Keratinocyte (primary cell): ENCODE data around the gene SOWAHC. TPM values are rescaled to one million over a fixed set of nuclear protein-coding genes. Genes with fewer than 3 reads are reported as not detected.

Source experiments
- DNase-seq: peaks from one replicate; pipeline ENCODE4 v3.0.0-alpha.2; 2011; ENCODE audit warnings: low read depth, missing footprints, low spot score
- FAIRE-seq: peaks from 2 replicates; lab custom pipeline; 2011; peaks lifted over from hg19 to GRCh38; lab: Jason Lieb, UNC
- H2AFZ ChIP-seq: 2 replicates; pipeline ENCODE4 v1.6.0; 2012; ENCODE audit warnings: low read length, control low read depth, inconsistent platforms; ENCODE audit not compliant: control insufficient read depth
- H3K27ac ChIP-seq: 2 replicates; pipeline ENCODE4 v1.5.1; 2011; ENCODE audit warnings: low read length; ENCODE audit not compliant: control insufficient read depth, insufficient read depth
- H3K27me3 ChIP-seq: 3 replicates; pipeline ENCODE4 v1.6.0; 2011; ENCODE audit warnings: low read length; ENCODE audit not compliant: control insufficient read depth, insufficient read depth; ENCODE audit errors: extremely low read depth
- H3K36me3 ChIP-seq, 2 experiments: 2 replicates in 1 of 2; 3 replicates in 1 of 2; pipeline ENCODE4 v1.5.1; 2011; ENCODE audit warnings: low read length in 2 of 2, mild to moderate bottlenecking in 1 of 2; ENCODE audit not compliant: control insufficient read depth in 2 of 2, insufficient read depth in 2 of 2; ENCODE audit errors: extremely low read depth in 1 of 2
- H3K4me1 ChIP-seq: 3 replicates; pipeline ENCODE4 v1.5.1; 2011; ENCODE audit warnings: low read length; ENCODE audit not compliant: control insufficient read depth, insufficient read depth; ENCODE audit errors: extremely low read depth
- H3K4me2 ChIP-seq: 3 replicates; pipeline ENCODE4 v1.6.0; 2011; ENCODE audit warnings: low read depth, low read length; ENCODE audit not compliant: control insufficient read depth, insufficient read depth; ENCODE audit errors: extremely low read depth
- H3K4me3 ChIP-seq, 3 experiments: fragments of 200-600 bp in 1 of 3; sonication (generic) in 1 of 3; 2 replicates in 2 of 3; 3 replicates in 1 of 3; pipeline ENCODE4 v1.5.1; 2011 to 2016; ENCODE audit warnings: low read length in 3 of 3, mild to moderate bottlenecking in 3 of 3, control low read depth in 2 of 3, inconsistent platforms in 1 of 3, low read depth in 1 of 3, mixed read lengths in 1 of 3, mixed run types in 1 of 3, moderate library complexity in 1 of 3; ENCODE audit not compliant: control insufficient read depth in 2 of 3, insufficient read depth in 2 of 3; ENCODE audit errors: extremely low read depth in 1 of 3
- H3K79me2 ChIP-seq: 2 replicates; pipeline ENCODE4 v1.6.0; 2012; ENCODE audit warnings: low read length; ENCODE audit not compliant: control insufficient read depth, insufficient read depth
- H3K9ac ChIP-seq: 3 replicates; pipeline ENCODE4 v1.6.0; 2011; ENCODE audit warnings: low read length; ENCODE audit not compliant: control insufficient read depth, insufficient read depth; ENCODE audit errors: extremely low read depth
- H3K9me1 ChIP-seq: 3 replicates; pipeline ENCODE4 v1.6.0; 2011; ENCODE audit warnings: low read length; ENCODE audit not compliant: control insufficient read depth, insufficient read depth; ENCODE audit errors: extremely low read depth
- H3K9me3 ChIP-seq: 2 replicates; pipeline ENCODE4 v1.5.1; 2012; ENCODE audit warnings: low read depth, low read length; ENCODE audit not compliant: control insufficient read depth
- H4K20me1 ChIP-seq: 3 replicates; pipeline ENCODE4 v1.6.0; 2011; ENCODE audit warnings: low read length; ENCODE audit not compliant: control insufficient read depth, insufficient read depth; ENCODE audit errors: extremely low read depth
- EZH2 ChIP-seq: IDR thresholded peaks from one replicate; pipeline ENCODE4 v1.6.1; 2012; ENCODE audit warnings: inconsistent platforms, mild to moderate bottlenecking, low read length, moderate library complexity
- dilution Hi-C: fragments of 300-500 bp; cut with MboI; formaldehyde crosslinking; loops from one replicate; pipeline ENCODE4 v1.7.0; 2020; ENCODE audit warnings: low sequenced_read_pairs; ENCODE audit not compliant: extremely low pct_ligation_motif_present
- polyA plus RNA-seq, 5 experiments: library from polyadenylated mRNA; depleted of rRNA in 3 of 5; stranded (reverse) in 3 of 5; stranded (forward) in 1 of 5; unstranded in 1 of 5; fragments of >200 nt; gene quantifications; 1 replicate in 1 of 5; 2 replicates in 3 of 5; 3 replicates in 1 of 5; pipeline versions ENCODE4 v1.2.1 to v1.2.3, GENCODE V29; 2011 to 2012; ENCODE audit warnings: missing spikeins in 2 of 5, low read depth in 1 of 5, low replicate concordance in 1 of 5
- TF ChIP-seq, protein P1 (sequence below), 3 experiments: IDR thresholded peaks in 1 of 3; conservative IDR thresholded peaks in 1 of 3; optimal IDR thresholded peaks in 1 of 3; 2 replicates in 2 of 3; 3 replicates in 1 of 3; pipeline versions ENCODE3 to v1.5.1; 2011; ENCODE audit warnings: low read length in 3 of 3, mild to moderate bottlenecking in 3 of 3, moderate library complexity in 2 of 3, control low read depth in 1 of 3, inconsistent platforms in 1 of 3; ENCODE audit not compliant: insufficient read depth in 2 of 3; ENCODE audit errors: extremely low read depth in 1 of 3

Gene SOWAHC
- polyA plus RNA-seq, 1 donor (not counting 4 experiments of a cell fraction or from before 2014, with no cell fraction given) = 22.3 TPM

DNA sequence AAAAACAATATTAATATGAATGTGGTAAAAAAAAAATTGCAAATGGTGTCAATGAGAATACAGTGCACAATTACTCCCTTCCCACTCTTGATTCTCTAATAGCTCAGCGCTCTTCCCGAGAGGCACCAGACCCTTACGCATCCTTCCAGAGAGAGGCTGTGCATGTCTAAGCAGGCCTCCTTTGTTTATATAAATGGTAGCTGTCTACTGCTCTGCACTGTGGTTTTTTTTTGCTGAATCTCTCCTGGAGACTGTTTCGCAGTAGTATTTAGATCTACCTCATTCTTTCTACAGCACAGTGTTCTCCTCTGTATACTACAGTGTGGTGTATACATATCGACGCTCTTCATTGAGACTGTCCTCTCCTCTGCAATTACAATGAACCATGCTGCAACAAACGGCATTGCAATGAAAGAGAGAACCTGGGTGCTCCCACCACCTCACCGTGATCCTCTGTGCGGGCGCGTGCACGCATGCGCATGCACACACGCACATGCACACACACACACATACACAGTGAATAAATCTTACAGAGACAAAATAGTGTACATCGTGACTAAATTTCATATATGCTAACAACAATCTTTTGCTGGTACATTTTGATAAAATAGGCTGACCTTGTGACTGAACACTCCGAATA lies 19.8 kb upstream of the SOWAHC start:
- dilution Hi-C loops = no loop called here
- Histone ChIP-seq H3K36me3 (peaks cover 4 to 11% of the 10 kb centered on the region in 2 experiments), H3K79me2 (peaks cover 73% of the 10 kb centered on the region), H3K9me1 (peaks cover 4% of the 10 kb centered on the region), H3K9me3 (no peaks in the 10 kb centered on the region), H3K4me2 (peak overlapping the region; percentile 83), H3K9ac (no peak overlapping the region), H2AFZ (no peak overlapping the region), H3K4me3 (peak overlapping the region in 2 of 3 experiments; percentile 48), H3K27me3 (no peaks in the 10 kb centered on the region), H3K4me1 (peaks cover 18% of the 10 kb centered on the region), H4K20me1 (peaks cover 5% of the 10 kb centered on the region), H3K27ac (peak overlapping the region; percentile 56)
- no peak for DNase-seq
- peak; percentile 74 for FAIRE-seq
- TF ChIP-seq, protein P1, sequence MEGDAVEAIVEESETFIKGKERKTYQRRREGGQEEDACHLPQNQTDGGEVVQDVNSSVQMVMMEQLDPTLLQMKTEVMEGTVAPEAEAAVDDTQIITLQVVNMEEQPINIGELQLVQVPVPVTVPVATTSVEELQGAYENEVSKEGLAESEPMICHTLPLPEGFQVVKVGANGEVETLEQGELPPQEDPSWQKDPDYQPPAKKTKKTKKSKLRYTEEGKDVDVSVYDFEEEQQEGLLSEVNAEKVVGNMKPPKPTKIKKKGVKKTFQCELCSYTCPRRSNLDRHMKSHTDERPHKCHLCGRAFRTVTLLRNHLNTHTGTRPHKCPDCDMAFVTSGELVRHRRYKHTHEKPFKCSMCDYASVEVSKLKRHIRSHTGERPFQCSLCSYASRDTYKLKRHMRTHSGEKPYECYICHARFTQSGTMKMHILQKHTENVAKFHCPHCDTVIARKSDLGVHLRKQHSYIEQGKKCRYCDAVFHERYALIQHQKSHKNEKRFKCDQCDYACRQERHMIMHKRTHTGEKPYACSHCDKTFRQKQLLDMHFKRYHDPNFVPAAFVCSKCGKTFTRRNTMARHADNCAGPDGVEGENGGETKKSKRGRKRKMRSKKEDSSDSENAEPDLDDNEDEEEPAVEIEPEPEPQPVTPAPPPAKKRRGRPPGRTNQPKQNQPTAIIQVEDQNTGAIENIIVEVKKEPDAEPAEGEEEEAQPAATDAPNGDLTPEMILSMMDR (optimal IDR thresholded peaks at IDR 0.05 in 1 of 3, IDR thresholded peaks at IDR 0.05 in 1 of 3, conservative IDR thresholded peaks at IDR 0.05 in 1 of 3; ENCODE audit: extremely low read depth in 1 of 3, insufficient read depth in 2 of 3, low read length in 3 of 3) = no peak
- TF ChIP-seq EZH2 = no peak

DNA sequence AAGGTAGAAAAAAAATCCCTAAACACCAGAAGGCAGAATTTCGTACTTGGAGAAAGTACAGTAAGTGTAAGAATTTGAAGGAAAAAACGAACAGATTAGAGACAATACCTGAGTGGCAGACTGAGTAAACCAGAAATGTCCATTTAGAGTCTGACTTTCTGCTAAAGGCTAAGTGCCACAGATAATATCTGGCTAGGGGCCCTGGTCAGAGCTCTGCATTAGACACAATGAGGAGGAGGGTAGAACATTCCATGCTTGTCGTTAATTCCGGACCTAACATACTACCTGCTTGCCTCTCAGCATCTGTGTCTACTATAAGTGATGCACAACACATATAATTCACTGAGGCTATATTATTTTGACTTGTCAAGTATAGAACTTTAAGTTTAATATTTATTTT lies 18.5 kb upstream of the SOWAHC start:
- H3K9me1 ChIP-seq = peaks cover 4% of the 10 kb centered on the region
- peaks cover 74% of the 10 kb centered on the region for H3K79me2 ChIP-seq

More for the DNA sequence above, 18.5 kb upstream of the SOWAHC start:
- FAIRE-seq (no peak), DNase-seq (no peak)
- H3K4me1 ChIP-seq = peaks cover 14% of the 10 kb centered on the region
- no peak overlapping the region for H2AFZ ChIP-seq
- H3K4me2 ChIP-seq = no peak overlapping the region
- no peak overlapping the region for H3K9ac ChIP-seq
- TF ChIP-seq, protein P1 (optimal IDR thresholded peaks at IDR 0.05 in 1 of 3, IDR thresholded peaks at IDR 0.05 in 1 of 3, conservative IDR thresholded peaks at IDR 0.05 in 1 of 3; ENCODE audit: extremely low read depth in 1 of 3, insufficient read depth in 2 of 3, low read length in 3 of 3) = no peak
- TF ChIP-seq EZH2 = no peak
- peaks cover 4 to 9% of the 10 kb centered on the region in 2 experiments for H3K36me3 ChIP-seq
- H3K27me3 ChIP-seq = no peaks in the 10 kb centered on the region
- no peaks in the 10 kb centered on the region for H3K9me3 ChIP-seq
- no peak overlapping the region for H3K4me3 ChIP-seq
- dilution Hi-C loops = no loop called here
- no peak overlapping the region for H3K27ac ChIP-seq
- H4K20me1 ChIP-seq = peaks cover 5% of the 10 kb centered on the region
